Pulmonary artery endothelial cell (primary cell): ENCODE results near the gene OR2S2. TPM values are rescaled to one million over a fixed set of nuclear protein-coding genes. Genes with fewer than 3 reads are reported as not detected.
"Not testable (repeated sequence)": the region's sequence is repeated elsewhere in the genome, so short reads cannot be mapped to it uniquely, and the experiment has no call there.

Experiments
- DNase-seq: peaks from one replicate; pipeline ENCODE4 v3.0.0-alpha.2; 2011; ENCODE audit warnings: low read depth, low spot score
- total RNA-seq: library from RNA; depleted of rRNA; stranded (reverse); fragments of >200 nt; gene quantifications from 2 replicates; pipeline ENCODE4 v1.2.3, GENCODE V29; 2014

The OR2S2 gene
- total RNA-seq, 1 donor from 2014 or later = not detected

GRCh38 chr9:35934069-35934468 is 23.9 kb downstream of the OR2S2 start:
- not testable (repeated sequence) for DNase-seq

GRCh38 chr9:35933550-35934067 is 24.3 kb downstream of the OR2S2 start:
- DNase-seq = no peak

GRCh38 chr9:35932735-35933134 is 25.2 kb downstream of the OR2S2 start:
- no peak for DNase-seq

DNA sequence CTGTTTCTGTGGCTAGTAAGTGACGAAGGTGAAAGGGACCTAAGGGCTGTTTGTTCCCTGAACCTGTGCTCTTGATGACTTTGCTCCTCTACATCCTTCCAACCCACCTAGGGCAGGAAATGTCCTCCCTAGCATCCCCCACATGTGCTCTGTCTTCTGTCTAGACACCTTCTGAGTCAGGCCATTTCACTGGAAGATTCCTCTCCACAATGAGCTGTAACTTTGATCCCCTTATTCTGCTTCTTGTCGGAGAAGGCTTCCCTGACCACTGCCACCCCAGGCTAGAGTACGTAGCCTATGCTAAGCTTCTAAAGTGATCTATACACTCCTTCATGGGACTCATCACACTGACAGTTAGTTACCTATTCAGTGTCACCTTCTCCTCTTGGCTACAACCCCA is 27.0 kb downstream of the OR2S2 start:
- no peak for DNase-seq

GRCh38 chr9:35930521-35930920 is 27.4 kb downstream of the OR2S2 start:
- DNase-seq = no peak

GRCh38 chr9:35929453-35929718 is 28.6 kb downstream of the OR2S2 start:
- no peak for DNase-seq

DNA sequence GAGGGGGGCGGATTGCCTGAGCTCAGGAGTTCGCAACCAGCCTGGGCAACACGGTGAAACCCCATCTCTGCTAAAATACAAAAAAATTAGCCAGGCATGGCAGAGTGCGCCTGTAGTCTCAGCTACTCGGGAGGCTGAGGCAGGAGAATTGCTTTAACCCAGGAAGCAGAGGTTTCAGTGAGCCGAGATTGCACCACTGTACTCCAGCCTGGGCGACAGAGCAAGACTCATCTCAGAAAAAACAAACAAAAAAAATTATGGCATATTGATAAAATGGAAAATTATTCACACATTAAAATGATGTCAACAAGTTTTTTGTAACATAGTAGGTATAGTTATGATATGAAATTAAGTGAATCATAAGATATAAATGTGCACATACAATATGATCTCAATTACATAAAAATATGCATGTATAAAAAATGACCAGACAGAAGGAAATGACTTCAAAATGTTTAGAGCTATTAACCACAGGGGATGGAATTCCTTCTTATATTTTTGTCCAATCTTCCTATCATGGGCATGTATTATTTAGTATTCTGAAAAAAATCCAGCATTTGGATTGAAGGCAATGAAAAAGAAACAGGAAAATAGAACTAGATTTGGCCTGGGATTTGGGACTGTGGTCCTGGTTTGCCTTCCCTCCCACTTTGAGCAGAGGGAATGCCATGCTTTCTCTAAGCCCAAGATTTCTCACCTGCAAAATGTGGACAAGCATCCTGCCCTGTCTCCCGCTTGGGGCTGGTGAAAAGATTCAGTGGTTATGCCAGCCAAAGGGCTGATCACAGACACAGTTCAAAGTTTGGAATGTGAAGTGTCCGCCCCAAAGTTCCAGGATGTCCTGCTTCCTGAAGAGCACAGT is 29.1 kb downstream of the OR2S2 start:
- no peak for DNase-seq

DNA sequence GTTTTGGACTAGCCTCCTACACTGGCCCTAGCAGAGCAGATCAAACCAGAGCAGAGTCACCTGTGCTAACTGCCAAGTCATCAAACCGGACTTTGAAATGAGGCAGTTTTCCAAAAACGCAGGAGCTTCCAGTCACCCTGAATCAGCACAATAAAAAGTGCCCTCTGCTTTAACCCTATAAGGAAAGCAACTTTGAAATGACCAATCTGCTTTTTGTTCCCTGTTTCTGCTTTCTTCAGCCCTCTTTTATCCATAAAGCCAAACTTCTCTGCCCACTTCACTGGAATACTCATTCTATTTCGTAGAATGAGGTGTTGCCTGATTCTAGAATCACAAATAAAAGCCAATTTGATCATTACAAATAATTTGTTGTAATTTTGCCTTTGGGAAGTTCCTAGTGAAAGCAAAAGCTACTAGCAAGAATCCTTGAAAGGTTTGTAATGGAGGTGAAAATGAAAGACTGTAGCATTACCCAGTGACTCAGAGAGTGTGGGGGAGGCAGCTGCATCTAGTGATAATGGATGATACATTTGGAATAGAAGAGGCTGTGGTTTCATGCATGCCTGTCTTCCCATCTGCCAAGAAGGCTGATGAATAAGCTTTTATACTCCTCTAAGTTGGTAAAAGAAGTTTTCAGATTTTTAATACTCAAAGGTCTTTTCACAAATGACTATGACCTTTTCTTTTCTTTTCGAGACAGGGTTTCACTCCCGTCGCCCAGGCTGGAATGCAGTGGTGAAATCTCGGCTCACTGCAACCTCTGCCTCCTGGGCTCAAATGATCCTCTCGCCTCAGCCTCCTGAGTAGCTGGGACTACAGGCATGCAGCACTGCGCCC is 33.8 kb downstream of the OR2S2 start:
- DNase-seq = no peak

GRCh38 chr9:35923598-35923926 is 34.4 kb downstream of the OR2S2 start:
- no peak for DNase-seq

DNA sequence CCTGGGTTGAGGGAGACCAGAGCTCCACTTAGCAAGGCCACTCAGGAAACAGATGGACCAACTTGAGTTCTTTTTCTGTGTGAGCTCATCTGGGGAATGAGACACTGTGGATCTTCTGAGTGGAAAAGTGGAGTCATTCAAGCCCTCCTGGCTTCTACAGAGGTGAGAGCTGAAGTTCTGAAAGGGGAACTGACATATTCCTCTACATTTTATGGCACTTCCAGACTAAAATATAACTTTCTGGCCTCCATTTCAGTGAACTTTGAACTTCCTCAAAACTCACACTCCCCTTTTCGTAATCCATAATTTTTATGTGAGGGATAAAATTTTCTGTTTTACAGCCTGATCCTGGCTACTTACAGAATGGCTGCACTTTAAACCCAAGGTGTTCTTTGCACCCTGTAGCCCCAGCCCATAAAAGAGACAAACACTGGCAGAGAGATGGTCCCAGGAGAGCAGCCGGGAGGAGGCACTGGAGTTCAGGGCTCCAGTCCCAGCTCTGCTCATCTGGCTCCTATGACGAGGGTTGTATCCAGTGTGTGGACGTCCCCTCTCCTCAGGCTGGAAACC is 37.8 kb downstream of the OR2S2 start:
- DNase-seq = no peak

GRCh38 chr9:35919212-35920008 is 38.5 kb downstream of the OR2S2 start:
- DNase-seq = no peak

GRCh38 chr9:35918780-35919179 is 39.2 kb downstream of the OR2S2 start:
- no peak for DNase-seq

- DNase-seq = no peak
These were observed 40.7 kb downstream of the OR2S2 start for GRCh38 chr9:35917261-35917660.

DNA sequence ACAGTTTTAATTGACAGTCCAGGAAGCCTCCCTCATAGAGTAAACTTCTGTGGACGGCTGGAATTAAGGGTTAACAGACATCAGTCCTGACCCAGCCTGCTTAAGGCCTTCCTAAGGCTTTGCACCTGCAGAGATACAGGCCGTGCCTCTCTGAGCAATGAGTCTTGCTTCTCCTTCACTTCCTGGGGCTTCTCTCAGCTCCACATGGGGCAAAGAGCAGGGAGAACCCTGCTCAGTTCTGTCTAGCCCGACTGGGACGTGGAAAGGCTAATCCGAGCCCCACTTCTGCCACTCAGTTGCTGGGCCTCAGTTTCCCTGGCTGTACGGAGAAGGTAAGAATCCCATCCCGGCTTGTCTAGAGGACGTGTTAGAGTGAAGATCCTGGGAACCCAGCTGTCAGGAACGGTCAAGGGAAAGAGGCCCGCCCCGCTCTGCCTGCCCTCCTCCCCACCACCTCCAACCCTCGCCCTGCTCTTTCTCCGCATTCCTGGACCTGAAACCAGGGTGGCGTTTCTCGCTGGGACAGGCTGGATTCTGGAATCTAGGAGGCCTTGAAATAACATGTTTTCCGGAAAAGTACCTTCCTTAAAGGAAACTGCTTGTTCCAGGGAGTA is 42.2 kb downstream of the OR2S2 start:
- DNase-seq = no peak

GRCh38 chr9:35914301-35914807 is 43.6 kb downstream of the OR2S2 start:
- DNase-seq = no peak

- DNase-seq = not testable (repeated sequence)
These were observed 44.5 kb downstream of the OR2S2 start for GRCh38 chr9:35913429-35913828.

GRCh38 chr9:35912791-35913400 is 45.1 kb downstream of the OR2S2 start:
- no peak for DNase-seq

GRCh38 chr9:35911690-35912089 is 46.3 kb downstream of the OR2S2 start:
- no peak for DNase-seq

DNA sequence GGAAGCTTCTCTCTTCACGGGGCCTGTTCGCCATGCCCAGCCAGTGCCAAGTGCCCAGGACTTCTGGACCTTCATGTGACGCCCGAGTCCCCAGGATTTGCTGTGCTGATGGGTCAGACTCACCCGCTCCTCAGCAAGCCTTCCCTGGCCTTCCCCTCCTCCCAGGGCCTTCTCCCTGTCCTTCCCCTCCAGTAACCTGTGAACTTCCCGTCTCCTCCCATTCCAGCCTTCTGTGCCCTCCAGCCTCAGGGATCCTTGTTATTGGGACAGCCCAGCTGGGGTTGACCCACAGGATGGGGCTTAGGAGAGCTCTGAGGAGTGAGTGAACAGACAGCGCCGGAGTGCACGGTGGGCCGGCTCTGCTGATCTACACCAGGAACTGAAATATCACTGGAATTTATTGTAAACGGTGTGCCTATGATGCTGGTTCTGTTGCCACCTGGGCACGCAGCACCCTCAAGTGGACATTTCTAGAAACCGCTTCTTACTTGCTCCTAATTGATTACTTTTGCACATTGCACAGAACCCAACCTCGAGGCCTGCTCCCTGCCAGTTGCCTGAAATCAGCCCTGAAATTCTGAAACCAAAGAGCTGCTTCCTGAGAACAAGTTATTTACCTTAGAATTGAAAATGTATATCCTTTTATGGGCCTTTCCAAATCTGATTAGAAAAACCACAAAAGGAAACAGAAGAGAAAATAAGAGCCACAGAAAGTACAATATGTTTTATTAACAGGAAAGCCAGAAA is 47.2 kb downstream of the OR2S2 start:
- DNase-seq = peak; percentile 49
